Activated CD4-positive, alpha-beta T cell treated with anti-CD3 and anti-CD28 coated beads, Interleukin-2, amount 10 ng/mL, durations not matched to agents 24 days and 14 days (primary cell): ENCODE measurements around the gene GATAD2A. TPM values are rescaled to one million over a fixed set of nuclear protein-coding genes. Genes with fewer than 3 reads are reported as not detected.
A peak's percentile ranks its signal among the peaks of the same experiment; 100 is the strongest.
"Not testable (repeated sequence)": the region's sequence is repeated elsewhere in the genome, so short reads cannot be mapped to it uniquely, and the experiment has no call there.

Experiments used
- DNase-seq: peaks from one replicate; pipeline ENCODE4 v3.0.0; 2022
- H3K27ac Mint-ChIP-seq: one replicate; pipeline ENCODE4 v1.8.0; 2022; ENCODE audit warnings: mild to moderate bottlenecking, mixed read lengths
- H3K27me3 Mint-ChIP-seq: one replicate; pipeline ENCODE4 v1.8.0; 2022; ENCODE audit warnings: mixed read lengths
- H3K36me3 Mint-ChIP-seq: one replicate; pipeline ENCODE4 v1.8.0; 2022; ENCODE audit warnings: low read depth, mild to moderate bottlenecking, mixed read lengths
- H3K4me1 Mint-ChIP-seq: one replicate; pipeline ENCODE4 v1.8.0; 2021; ENCODE audit warnings: mixed read lengths
- H3K4me3 Mint-ChIP-seq: one replicate; pipeline ENCODE4 v1.8.0; 2022; ENCODE audit warnings: mild to moderate bottlenecking, moderate library complexity, mixed read lengths
- H3K9me3 Mint-ChIP-seq: one replicate; pipeline ENCODE4 v1.8.0; 2021; ENCODE audit warnings: mixed read lengths
- intact Hi-C: fragments of 100-400 bp; cut with micrococcal nuclease; formaldehyde crosslinking; loops from one replicate; pipeline ENCODE4 v1.15.1; 2023
- total RNA-seq: library from RNA; stranded (reverse); gene quantifications from 2 replicates; pipeline ENCODE4 v1.2.3, GENCODE V29; 2022

Gene GATAD2A
- total RNA-seq, 1 donor from 2014 or later = 134 TPM

GRCh38 chr19:19465436-19466070, 60.1 kb downstream of the GATAD2A start:
- Mint-ChIP-seq H3K9me3 (peaks cover 29% of the 10 kb centered on the region), H3K4me3 (no peak overlapping the region), H3K27me3 (no peaks in the 10 kb centered on the region), H3K27ac (no peak overlapping the region), H3K36me3 (peaks cover 58% of the 10 kb centered on the region), H3K4me1 (peaks cover 28% of the 10 kb centered on the region)
- intact Hi-C loops = no loop called here
- no peak for DNase-seq

GRCh38 chr19:19466201-19466600, 60.7 kb downstream of the GATAD2A start:
- no peak for DNase-seq
- peaks cover 29% of the 10 kb centered on the region for H3K9me3 Mint-ChIP-seq
- intact Hi-C loops = no loop called here
- H3K4me3 Mint-ChIP-seq = no peak overlapping the region
- H3K4me1 Mint-ChIP-seq = peaks cover 24% of the 10 kb centered on the region
- H3K27me3 Mint-ChIP-seq = no peaks in the 10 kb centered on the region
- H3K36me3 Mint-ChIP-seq = peaks cover 64% of the 10 kb centered on the region
- H3K27ac Mint-ChIP-seq = no peak overlapping the region

- no peak for DNase-seq
- peaks cover 26% of the 10 kb centered on the region for H3K4me1 Mint-ChIP-seq
- peaks cover 73% of the 10 kb centered on the region for H3K36me3 Mint-ChIP-seq
- H3K4me3 Mint-ChIP-seq = no peak overlapping the region
- intact Hi-C loops = no loop called here
- H3K27ac Mint-ChIP-seq = no peak overlapping the region
- peaks cover 29% of the 10 kb centered on the region for H3K9me3 Mint-ChIP-seq
- H3K27me3 Mint-ChIP-seq = no peaks in the 10 kb centered on the region
These were observed 63.1 kb downstream of the GATAD2A start for GRCh38 chr19:19468424-19469050.

- Mint-ChIP-seq H3K27ac (no peak overlapping the region), H3K36me3 (peaks cover 63% of the 10 kb centered on the region), H3K27me3 (no peaks in the 10 kb centered on the region), H3K4me1 (peaks cover 37% of the 10 kb centered on the region), H3K4me3 (no peak overlapping the region), H3K9me3 (peaks cover 26% of the 10 kb centered on the region)
- intact Hi-C loops = no loop called here
- DNase-seq = no peak
These were observed 65.1 kb downstream of the GATAD2A start for GRCh38 chr19:19470579-19470978.

GRCh38 chr19:19471682-19472081, 66.2 kb downstream of the GATAD2A start:
- peaks cover 53% of the 10 kb centered on the region for H3K36me3 Mint-ChIP-seq
- H3K4me3 Mint-ChIP-seq = no peak overlapping the region

GRCh38 chr19:19472106-19472505, 66.6 kb downstream of the GATAD2A start:
- DNase-seq, H3K4me3 Mint-ChIP-seq, intact Hi-C loops, H3K27me3 Mint-ChIP-seq: not testable (repeated sequence)
- Mint-ChIP-seq H3K4me1 (peaks cover 47% of the 10 kb centered on the region), H3K9me3 (peaks cover 14% of the 10 kb centered on the region), H3K36me3 (peaks cover 50% of the 10 kb centered on the region), H3K27ac (peak overlapping the region; percentile 51)

More at GRCh38 chr19:19471682-19472081, 66.2 kb downstream of the GATAD2A start:
- Mint-ChIP-seq H3K4me1 (peaks cover 44% of the 10 kb centered on the region), H3K9me3 (peaks cover 17% of the 10 kb centered on the region), H3K27me3 (no peaks in the 10 kb centered on the region), H3K27ac (no peak overlapping the region)
- intact Hi-C loops = no loop called here
- no peak for DNase-seq

- Mint-ChIP-seq H3K27me3 (no peaks in the 10 kb centered on the region), H3K27ac (peak overlapping the region; percentile 75), H3K9me3 (no peaks in the 10 kb centered on the region), H3K4me1 (peaks cover 58% of the 10 kb centered on the region), H3K36me3 (peaks cover 30% of the 10 kb centered on the region), H3K4me3 (no peak overlapping the region)
- DNase-seq = no peak
- intact Hi-C loops = loop anchor here (2.0 kb wide), 1 partner anchor 14 kb away; no protein-coding TSS in a partner anchor
These were observed 69.7 kb downstream of the GATAD2A start for GRCh38 chr19:19475015-19475765.

- no peak overlapping the region for H3K4me3 Mint-ChIP-seq
- peak overlapping the region; percentile 75 for H3K27ac Mint-ChIP-seq
- no peaks in the 10 kb centered on the region for H3K27me3 Mint-ChIP-seq
- intact Hi-C loops = loop anchor here (2.0 kb wide), 1 partner anchor 15 kb away; no protein-coding TSS in a partner anchor
- peaks cover 22% of the 10 kb centered on the region for H3K36me3 Mint-ChIP-seq
- no peak for DNase-seq
- H3K4me1 Mint-ChIP-seq = peaks cover 63% of the 10 kb centered on the region
- H3K9me3 Mint-ChIP-seq = no peaks in the 10 kb centered on the region
These were observed 70.7 kb downstream of the GATAD2A start for GRCh38 chr19:19475849-19476828.

GRCh38 chr19:19477705-19478383, 72.4 kb downstream of the GATAD2A start:
- Mint-ChIP-seq H3K4me1 (peaks cover 57% of the 10 kb centered on the region), H3K36me3 (peaks cover 12% of the 10 kb centered on the region), H3K4me3 (no peak overlapping the region), H3K27ac (no peak overlapping the region), H3K27me3 (no peaks in the 10 kb centered on the region), H3K9me3 (no peaks in the 10 kb centered on the region)
- no peak for DNase-seq
- intact Hi-C loops = no loop called here

GRCh38 chr19:19480688-19481087, 75.2 kb downstream of the GATAD2A start:
- no peaks in the 10 kb centered on the region for H3K9me3 Mint-ChIP-seq
- H3K27me3 Mint-ChIP-seq = no peaks in the 10 kb centered on the region
- H3K36me3 Mint-ChIP-seq = peaks cover 9% of the 10 kb centered on the region
- H3K27ac Mint-ChIP-seq = no peak overlapping the region
- no peak overlapping the region for H3K4me3 Mint-ChIP-seq
- intact Hi-C loops = no loop called here
- peaks cover 35% of the 10 kb centered on the region for H3K4me1 Mint-ChIP-seq
- peak; percentile 68 for DNase-seq

GRCh38 chr19:19482809-19483596, 77.5 kb downstream of the GATAD2A start:
- DNase-seq = no peak
- H3K4me1 Mint-ChIP-seq = peaks cover 28% of the 10 kb centered on the region
- intact Hi-C loops = no loop called here
- H3K27me3 Mint-ChIP-seq = no peaks in the 10 kb centered on the region
- H3K36me3 Mint-ChIP-seq = peaks cover 7% of the 10 kb centered on the region
- H3K4me3 Mint-ChIP-seq = no peak overlapping the region
- no peaks in the 10 kb centered on the region for H3K9me3 Mint-ChIP-seq
- H3K27ac Mint-ChIP-seq = peak overlapping the region; percentile 29
